K562 (cell line): ENCODE data around the gene CCDC13. TPM values are rescaled to one million over a fixed set of nuclear protein-coding genes. Genes with fewer than 3 reads are reported as not detected.

Source experiments
- ATAC-seq: fragments of 200-7000 bp; cut with Tn5 transposase; 3 replicates; pipeline ENCODE4 v1.9.1; 2020; ENCODE audit warnings: moderate library complexity
- BruUV-seq: library from RNA; stranded (reverse); fragments of 400-500 nt; replicated peaks from 2 replicates; lab custom pipeline; 2021; lab: Mats Ljungman, UMichigan
- CTCF ChIA-PET: fragments of 300-600 bp; formaldehyde crosslinking; extraction: SDS; loops from one replicate; lab custom pipeline; 2021; ENCODE audit warnings: low intra/inter-chr PET ratio; lab: Yijun Ruan, JAX
- POLR2A ChIA-PET: fragments of 300-600, 350-650 bp; sonication (Branson Sonifier 250); formaldehyde crosslinking; extraction: SDS; loops from one replicate; lab custom pipeline; 2021; ENCODE audit warnings: antibody characterized with exemption, inconsistent platforms; lab: Yijun Ruan, JAX
- DNase-seq, 4 experiments: peaks; one replicate each; pipeline versions ENCODE4 v3.0.0 to v3.0.0-alpha.2; 2011 to 2018; ENCODE audit warnings: low spot score in 3 of 4, mixed read lengths in 3 of 4; ENCODE audit errors: extremely low read depth in 1 of 4
- FAIRE-seq: peaks from 2 replicates; lab custom pipeline; 2011; peaks lifted over from hg19 to GRCh38; lab: Jason Lieb, UNC
- H2AFZ ChIP-seq: 2 replicates; pipeline ENCODE4 v1.6.0; 2011; ENCODE audit warnings: low read depth, low read length, control low read depth, inconsistent platforms
- H3K27ac ChIP-seq: fragments of 200-600 bp; 3 replicates; pipeline ENCODE4 v1.8.0; 2011; ENCODE audit warnings: low read depth, mild to moderate bottlenecking, control low read depth, inconsistent platforms, low read length, moderate library complexity, mixed read lengths; ENCODE audit errors: extremely low read depth
- H3K27me3 ChIP-seq, 2 experiments: fragments of 300-600 bp in 1 of 2; 2 replicates in 1 of 2; 3 replicates in 1 of 2; pipeline versions ENCODE4 v1.6.0 to v1.8.0; 2011; ENCODE audit warnings: inconsistent platforms in 2 of 2, low read length in 2 of 2, mild to moderate bottlenecking in 1 of 2, mixed read lengths in 1 of 2, moderate library complexity in 1 of 2; ENCODE audit not compliant: control insufficient read depth in 2 of 2, insufficient read depth in 2 of 2
- H3K36me3 ChIP-seq: fragments of 300-600 bp; 3 replicates; pipeline ENCODE4 v1.8.0; 2011; ENCODE audit warnings: mild to moderate bottlenecking, low read length, inconsistent platforms; ENCODE audit not compliant: control insufficient read depth, insufficient read depth
- H3K4me1 ChIP-seq, 2 experiments: fragments of 200-600 bp in 1 of 2; replicated peaks in 1 of 2; 2 replicates in 1 of 2; 3 replicates in 1 of 2; pipeline versions ENCODE4 v1.5.1 to v1.8.0; 2011; ENCODE audit warnings: inconsistent platforms in 2 of 2, low read length in 2 of 2, mild to moderate bottlenecking in 1 of 2, mixed read lengths in 1 of 2, moderate library complexity in 1 of 2; ENCODE audit not compliant: control insufficient read depth in 2 of 2, insufficient read depth in 2 of 2
- H3K4me2 ChIP-seq: 2 replicates; pipeline ENCODE4 v1.6.1; 2011; ENCODE audit warnings: low read length, control low read depth, inconsistent platforms, mixed read lengths; ENCODE audit not compliant: insufficient read depth
- H3K4me3 ChIP-seq: fragments of 200-600 bp; sonication (generic), shearing (Covaris generic); 2 replicates; pipeline ENCODE4 v1.5.1; 2016; ENCODE audit warnings: control low read depth, inconsistent platforms
- H3K79me2 ChIP-seq: fragments of 200-600 bp; 3 replicates; pipeline ENCODE4 v1.8.0; 2011; ENCODE audit warnings: low read length, inconsistent platforms; ENCODE audit not compliant: control insufficient read depth, insufficient read depth
- H3K9ac ChIP-seq, 2 experiments: 2 replicates each; pipeline versions ENCODE4 v1.6.0 to v1.6.1; 2011; ENCODE audit warnings: low read depth in 2 of 2, low read length in 2 of 2, control low read depth in 1 of 2, inconsistent platforms in 1 of 2, mild to moderate bottlenecking in 1 of 2, mixed read lengths in 1 of 2; ENCODE audit not compliant: insufficient read depth in 1 of 2
- H3K9me1 ChIP-seq: one replicate; pipeline ENCODE4 v1.6.0; 2011; ENCODE audit warnings: inconsistent platforms, mild to moderate bottlenecking, low read length, moderate library complexity; ENCODE audit not compliant: control insufficient read depth, insufficient read depth
- H3K9me3 ChIP-seq: replicated peaks from 2 replicates; pipeline ENCODE4 v1.5.1; 2011; ENCODE audit warnings: low read depth, low read length, inconsistent platforms; ENCODE audit not compliant: control insufficient read depth, insufficient read depth
- H4K20me1 ChIP-seq: replicated peaks from 2 replicates; pipeline ENCODE4 v1.6.1; 2011; ENCODE audit warnings: low read length, inconsistent platforms, mixed read lengths; ENCODE audit not compliant: control insufficient read depth, insufficient read depth
- KDM1A ChIP-seq, 2 experiments: fragments of 450-650 bp; IDR thresholded peaks; 2 replicates each; pipeline ENCODE4 v1.6.1; 2016; ENCODE audit warnings: mild to moderate bottlenecking in 2 of 2
- RBM25 ChIP-seq: fragments of 200-400 bp; formaldehyde crosslinking; IDR thresholded peaks from 2 replicates; pipeline ENCODE4 v1.6.1; 2018; ENCODE audit warnings: low read length, low read depth, moderate library complexity; ENCODE audit not compliant: severe bottlenecking
- ZBTB12 ChIP-seq: fragments of 250-450 bp; sonication (Bioruptor Pico); IDR thresholded peaks from 2 replicates; pipeline ENCODE4 v1.4.0; 2020
- WGBS: fragments of 100-300 bp; shearing (Covaris generic); methylation state at CpG from one replicate; pipeline ENCODE4 v1.1.6; 2016; ENCODE audit warnings: low coverage, mixed read lengths; ENCODE audit not compliant: insufficient coverage; ENCODE audit errors: missing lambda C conversion rate; 5-methylcytosine and 5-hydroxymethylcytosine counted together
- in situ Hi-C: fragments of 300-500 bp; cut with MboI; formaldehyde crosslinking; loops from 4 replicates; pipeline ENCODE4 v1.15.0; 2018; ENCODE audit warnings: inconsistent platforms, mixed read lengths
- intact Hi-C: fragments of 100-400 bp; cut with micrococcal nuclease; formaldehyde crosslinking; loops from 2 replicates; pipeline ENCODE4 v1.14.2; 2022
- polyA plus RNA-seq, 8 experiments: library from polyadenylated mRNA; depleted of rRNA in 4 of 8; stranded (reverse) in 5 of 8; unstranded in 3 of 8; fragments of >200 nt; fragmentation: Nextera tagmentation in 2 of 8; fragmentation: Illumina TruSeq in 1 of 8; extraction: Ambion mirVana in 2 of 8; extraction: Trizol in 1 of 8; gene quantifications; 2 replicates each; pipeline versions ENCODE4 v1.2.1 to v1.2.3, GENCODE V29; 2011 to 2014; ENCODE audit warnings: inconsistent platforms in 1 of 8, missing spikeins in 1 of 8
- total RNA-seq, 7 experiments: library from RNA; depleted of rRNA in 6 of 7; stranded (reverse); fragments of >200 nt in 6 of 7; fragmentation: Illumina TruSeq in 2 of 7; extraction: Trizol in 2 of 7; gene quantifications; 2 replicates each; pipeline versions ENCODE4 v1.2.1 to v1.2.3, GENCODE V29; 2011 to 2021; ENCODE audit warnings: low replicate concordance in 1 of 7

The CCDC13 gene
- total and polyA plus RNA-seq, 9 of the 15 experiments (the other 6 are each of a cell fraction or from before 2014, with no cell fraction given), result 0.20 to 0.70 (median 0.48) TPM; not detected in 2

GRCh38 chr3:42728668-42729364 lies 44.2 kb downstream of the CCDC13 start:
- ChIA-PET CTCF (no interaction called here), POLR2A (no interaction called here)
- in situ Hi-C loops, result no loop called here
- H3K27ac ChIP-seq, result no peak overlapping the region
- no TSS peak for BruUV-seq
- peaks cover 12 to 19% of the 10 kb centered on the region in 2 experiments; a peak in 3 of 5 replicates for H3K27me3 ChIP-seq
- no peaks in the 10 kb centered on the region for H3K4me1 ChIP-seq
- DNase-seq, result no peak
- intact Hi-C loops, result no loop called here
- no peaks in the 10 kb centered on the region for H3K79me2 ChIP-seq
- H3K4me2 ChIP-seq, result no peak overlapping the region
- 0% methylated on average over 3 of the region's 3 CpGs for WGBS
- TF ChIP-seq RBM25 (peak; percentile 65), ZBTB12 (CRISPR knock-in tag) (no peak), KDM1A (IDR thresholded peaks at IDR 0.05) (0 out of 4 replicates have a peak, but pooled peaks of 1 of the 2 experiments have one; percentile 8)
- no peak for ATAC-seq
- no peak for FAIRE-seq
- no peaks in the 10 kb centered on the region for H3K9me1 ChIP-seq
- H4K20me1 ChIP-seq, result no peaks in the 10 kb centered on the region
- H2AFZ ChIP-seq, result no peak overlapping the region
- no peak overlapping the region for H3K9ac ChIP-seq
- H3K4me3 ChIP-seq, result no peak overlapping the region
- no peaks in the 10 kb centered on the region for H3K36me3 ChIP-seq
- H3K9me3 ChIP-seq, result 0 out of 2 replicates have a peak, but pooled peaks cover 2% of the 10 kb centered on the region
